HEK293 (cell line): Measurements from ENCODE around the gene COL9A3.
A peak's percentile ranks its signal among the peaks of the same experiment; 100 is the strongest.

Source experiments
- CTCF ChIA-PET: fragments of 350-600 bp; formaldehyde crosslinking; extraction: SDS; loops from one replicate; lab custom pipeline; 2021; ENCODE audit warnings: antibody characterized with exemption; lab: Yijun Ruan, JAX
- POLR2A ChIA-PET: fragments of 300-600 bp; formaldehyde crosslinking; extraction: SDS; loops from one replicate; lab custom pipeline; 2020; ENCODE audit warnings: antibody characterized with exemption, inconsistent platforms; lab: Yijun Ruan, JAX
- H3K27ac ChIP-seq: fragments of 200-500 bp; sonication (Bioruptor generic); 2 replicates; pipeline ENCODE4 v1.5.1; 2014; ENCODE audit warnings: low read depth, low read length, control low read depth, inconsistent platforms; ENCODE audit errors: extremely low read depth
- H3K36me3 ChIP-seq, 2 experiments: fragments of 200-500 bp in 1 of 2; sonication (Bioruptor generic) in 1 of 2; 1 replicate in 1 of 2; 2 replicates in 1 of 2; pipeline ENCODE4 v1.5.1; 2014 to 2017; ENCODE audit warnings: inconsistent platforms in 2 of 2, low read length in 2 of 2; ENCODE audit not compliant: control insufficient read depth in 2 of 2, insufficient read depth in 1 of 2
- H3K4me1 ChIP-seq: fragments of 200-500 bp; sonication (Bioruptor generic); 2 replicates; pipeline ENCODE4 v1.5.1; 2014; ENCODE audit warnings: mild to moderate bottlenecking, low read length, inconsistent platforms; ENCODE audit not compliant: control insufficient read depth, insufficient read depth
- H3K4me3 ChIP-seq: 2 replicates; pipeline ENCODE4 v1.5.1; 2011; ENCODE audit warnings: low read depth, mild to moderate bottlenecking, control low read depth, low read length, moderate library complexity
- H3K9me3 ChIP-seq: fragments of 200-500 bp; sonication (Bioruptor generic); 2 replicates; pipeline ENCODE4 v1.5.1; 2014; ENCODE audit warnings: low read depth, low read length, inconsistent platforms; ENCODE audit not compliant: control insufficient read depth, insufficient read depth
- EGR2 ChIP-seq: fragments of 450-650 bp; formaldehyde crosslinking; IDR thresholded peaks from 2 replicates; pipeline ENCODE4 v1.5.1; 2016; ENCODE audit warnings: low read depth, missing biosample characterization, missing genetic modification characterization
- KLF16 ChIP-seq: fragments of 450-650 bp; formaldehyde crosslinking; IDR thresholded peaks from 2 replicates; pipeline ENCODE4 v1.5.1; 2017; ENCODE audit warnings: missing biosample characterization, missing genetic modification characterization
- SP3 ChIP-seq: fragments of 450-650 bp; formaldehyde crosslinking; IDR thresholded peaks from 2 replicates; pipeline ENCODE4 v1.5.1; 2016; ENCODE audit warnings: missing biosample characterization, missing genetic modification characterization
- TCF7L2 ChIP-seq: IDR thresholded peaks from 2 replicates; pipeline ENCODE4 v1.6.1; 2011; ENCODE audit warnings: low read depth, mild to moderate bottlenecking, inconsistent platforms, low read length, moderate library complexity, borderline replicate concordance
- ZNF175 ChIP-seq: fragments of 450-650 bp; formaldehyde crosslinking; IDR thresholded peaks from 2 replicates; pipeline ENCODE4 v1.5.1; 2016; ENCODE audit warnings: missing biosample characterization, missing genetic modification characterization
- ZNF23 ChIP-seq: fragments of 450-650 bp; formaldehyde crosslinking; IDR thresholded peaks from 2 replicates; pipeline ENCODE4 v1.5.1; 2016; ENCODE audit warnings: missing biosample characterization, missing genetic modification characterization, borderline replicate concordance
- ZNF37A ChIP-seq: fragments of 450-650 bp; IDR thresholded peaks from 2 replicates; pipeline ENCODE4 v1.5.1; 2018; ENCODE audit warnings: missing biosample characterization, missing genetic modification characterization
- ZNF404 ChIP-seq: fragments of 450-650 bp; formaldehyde crosslinking; IDR thresholded peaks from 2 replicates; pipeline ENCODE4 v1.5.1; 2017; ENCODE audit warnings: missing biosample characterization, missing genetic modification characterization
- ZNF501 ChIP-seq: fragments of 450-650 bp; formaldehyde crosslinking; IDR thresholded peaks from 2 replicates; pipeline ENCODE4 v1.5.1; 2016; ENCODE audit warnings: missing biosample characterization, missing genetic modification characterization
- ZNF521 ChIP-seq: fragments of 450-650 bp; formaldehyde crosslinking; IDR thresholded peaks from 2 replicates; pipeline ENCODE4 v1.5.1; 2017; ENCODE audit warnings: missing biosample characterization, mild to moderate bottlenecking, missing genetic modification characterization
- ZNF558 ChIP-seq: fragments of 450-650 bp; formaldehyde crosslinking; IDR thresholded peaks from 2 replicates; pipeline ENCODE4 v1.5.1; 2016; ENCODE audit warnings: missing biosample characterization, missing genetic modification characterization
- TF ChIP-seq, protein P1 (sequence below): fragments of 450-650 bp; formaldehyde crosslinking; IDR thresholded peaks from 2 replicates; pipeline ENCODE4 v1.5.1; 2016; ENCODE audit warnings: missing biosample characterization, missing genetic modification characterization
- TF ChIP-seq, protein P2 (sequence below): fragments of 450-650 bp; formaldehyde crosslinking; conservative IDR thresholded peaks from 2 replicates; pipeline ENCODE4 v1.5.1; 2016; ENCODE audit warnings: low read depth, missing biosample characterization, missing genetic modification characterization
- TF ChIP-seq, protein P3 (sequence below): fragments of 450-650 bp; formaldehyde crosslinking; IDR thresholded peaks from 2 replicates; pipeline ENCODE4 v1.5.1; 2017; ENCODE audit warnings: missing biosample characterization, missing genetic modification characterization
- TF ChIP-seq, protein P4 (sequence below): fragments of 450-650 bp; formaldehyde crosslinking; IDR thresholded peaks from 2 replicates; pipeline ENCODE4 v1.5.1; 2016; ENCODE audit warnings: missing biosample characterization, missing genetic modification characterization, low read depth
- TF ChIP-seq, protein P5 (sequence below): fragments of 450-650 bp; formaldehyde crosslinking; IDR thresholded peaks from 2 replicates; pipeline ENCODE4 v1.5.1; 2016; ENCODE audit warnings: missing biosample characterization, missing genetic modification characterization
- TF ChIP-seq, protein P6 (sequence below): fragments of 450-650 bp; formaldehyde crosslinking; IDR thresholded peaks from 2 replicates; pipeline ENCODE4 v1.5.1; 2016; ENCODE audit warnings: missing biosample characterization, missing genetic modification characterization, low read depth

Gene COL9A3

DNA sequence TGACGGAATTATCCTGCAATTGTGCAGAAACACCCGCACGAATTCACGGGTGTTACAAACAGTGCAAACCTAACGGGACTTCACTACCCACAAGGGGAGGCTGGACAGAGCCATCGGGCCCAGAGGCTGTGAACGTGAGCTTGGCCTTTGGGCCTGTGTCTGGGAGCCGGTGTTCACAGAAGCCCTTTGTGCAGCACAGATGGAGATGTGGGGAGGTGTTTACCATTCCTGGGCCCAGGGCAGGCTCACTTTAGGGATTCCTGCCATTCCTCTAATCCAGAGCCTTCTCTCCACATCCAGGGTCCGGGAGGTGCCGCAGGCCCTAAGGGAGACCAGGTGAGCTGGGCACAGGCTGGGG, 15.0 kb downstream of the COL9A3 start:
- CTCF ChIA-PET = interaction anchor here (0.6 to 2.4 kb wide), 4 partner anchors 9 to 517 kb away, joined by 3 to 11 read pairs (median 4); no protein-coding TSS in a partner anchor
- POLR2A ChIA-PET = no interaction called here
- H3K27ac ChIP-seq = no peak overlapping the region
- TF ChIP-seq, protein P1, sequence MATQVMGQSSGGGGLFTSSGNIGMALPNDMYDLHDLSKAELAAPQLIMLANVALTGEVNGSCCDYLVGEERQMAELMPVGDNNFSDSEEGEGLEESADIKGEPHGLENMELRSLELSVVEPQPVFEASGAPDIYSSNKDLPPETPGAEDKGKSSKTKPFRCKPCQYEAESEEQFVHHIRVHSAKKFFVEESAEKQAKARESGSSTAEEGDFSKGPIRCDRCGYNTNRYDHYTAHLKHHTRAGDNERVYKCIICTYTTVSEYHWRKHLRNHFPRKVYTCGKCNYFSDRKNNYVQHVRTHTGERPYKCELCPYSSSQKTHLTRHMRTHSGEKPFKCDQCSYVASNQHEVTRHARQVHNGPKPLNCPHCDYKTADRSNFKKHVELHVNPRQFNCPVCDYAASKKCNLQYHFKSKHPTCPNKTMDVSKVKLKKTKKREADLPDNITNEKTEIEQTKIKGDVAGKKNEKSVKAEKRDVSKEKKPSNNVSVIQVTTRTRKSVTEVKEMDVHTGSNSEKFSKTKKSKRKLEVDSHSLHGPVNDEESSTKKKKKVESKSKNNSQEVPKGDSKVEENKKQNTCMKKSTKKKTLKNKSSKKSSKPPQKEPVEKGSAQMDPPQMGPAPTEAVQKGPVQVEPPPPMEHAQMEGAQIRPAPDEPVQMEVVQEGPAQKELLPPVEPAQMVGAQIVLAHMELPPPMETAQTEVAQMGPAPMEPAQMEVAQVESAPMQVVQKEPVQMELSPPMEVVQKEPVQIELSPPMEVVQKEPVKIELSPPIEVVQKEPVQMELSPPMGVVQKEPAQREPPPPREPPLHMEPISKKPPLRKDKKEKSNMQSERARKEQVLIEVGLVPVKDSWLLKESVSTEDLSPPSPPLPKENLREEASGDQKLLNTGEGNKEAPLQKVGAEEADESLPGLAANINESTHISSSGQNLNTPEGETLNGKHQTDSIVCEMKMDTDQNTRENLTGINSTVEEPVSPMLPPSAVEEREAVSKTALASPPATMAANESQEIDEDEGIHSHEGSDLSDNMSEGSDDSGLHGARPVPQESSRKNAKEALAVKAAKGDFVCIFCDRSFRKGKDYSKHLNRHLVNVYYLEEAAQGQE (tag by site-specific recombination) = peak; percentile 59; the same call in 1 of the 2 replicates
- TF ChIP-seq, protein P2, sequence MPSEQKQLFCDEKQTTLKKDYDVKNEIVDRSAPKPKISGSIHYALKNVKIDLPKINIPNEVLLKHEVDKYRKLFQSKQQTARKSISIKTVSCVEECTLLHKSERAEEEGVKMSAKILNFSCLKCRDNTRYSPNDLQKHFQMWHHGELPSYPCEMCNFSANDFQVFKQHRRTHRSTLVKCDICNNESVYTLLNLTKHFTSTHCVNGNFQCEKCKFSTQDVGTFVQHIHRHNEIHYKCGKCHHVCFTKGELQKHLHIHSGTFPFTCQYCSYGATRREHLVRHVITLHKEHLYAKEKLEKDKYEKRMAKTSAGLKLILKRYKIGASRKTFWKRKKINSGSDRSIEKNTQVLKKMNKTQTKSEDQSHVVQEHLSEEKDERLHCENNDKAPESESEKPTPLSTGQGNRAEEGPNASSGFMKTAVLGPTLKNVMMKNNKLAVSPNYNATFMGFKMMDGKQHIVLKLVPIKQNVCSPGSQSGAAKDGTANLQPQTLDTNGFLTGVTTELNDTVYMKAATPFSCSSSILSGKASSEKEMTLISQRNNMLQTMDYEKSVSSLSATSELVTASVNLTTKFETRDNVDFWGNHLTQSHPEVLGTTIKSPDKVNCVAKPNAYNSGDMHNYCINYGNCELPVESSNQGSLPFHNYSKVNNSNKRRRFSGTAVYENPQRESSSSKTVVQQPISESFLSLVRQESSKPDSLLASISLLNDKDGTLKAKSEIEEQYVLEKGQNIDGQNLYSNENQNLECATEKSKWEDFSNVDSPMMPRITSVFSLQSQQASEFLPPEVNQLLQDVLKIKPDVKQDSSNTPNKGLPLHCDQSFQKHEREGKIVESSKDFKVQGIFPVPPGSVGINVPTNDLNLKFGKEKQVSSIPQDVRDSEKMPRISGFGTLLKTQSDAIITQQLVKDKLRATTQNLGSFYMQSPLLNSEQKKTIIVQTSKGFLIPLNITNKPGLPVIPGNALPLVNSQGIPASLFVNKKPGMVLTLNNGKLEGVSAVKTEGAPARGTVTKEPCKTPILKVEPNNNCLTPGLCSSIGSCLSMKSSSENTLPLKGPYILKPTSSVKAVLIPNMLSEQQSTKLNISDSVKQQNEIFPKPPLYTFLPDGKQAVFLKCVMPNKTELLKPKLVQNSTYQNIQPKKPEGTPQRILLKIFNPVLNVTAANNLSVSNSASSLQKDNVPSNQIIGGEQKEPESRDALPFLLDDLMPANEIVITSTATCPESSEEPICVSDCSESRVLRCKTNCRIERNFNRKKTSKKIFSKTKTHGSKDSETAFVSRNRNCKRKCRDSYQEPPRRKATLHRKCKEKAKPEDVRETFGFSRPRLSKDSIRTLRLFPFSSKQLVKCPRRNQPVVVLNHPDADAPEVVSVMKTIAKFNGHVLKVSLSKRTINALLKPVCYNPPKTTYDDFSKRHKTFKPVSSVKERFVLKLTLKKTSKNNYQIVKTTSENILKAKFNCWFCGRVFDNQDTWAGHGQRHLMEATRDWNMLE = no peak
- TF ChIP-seq, protein P3, sequence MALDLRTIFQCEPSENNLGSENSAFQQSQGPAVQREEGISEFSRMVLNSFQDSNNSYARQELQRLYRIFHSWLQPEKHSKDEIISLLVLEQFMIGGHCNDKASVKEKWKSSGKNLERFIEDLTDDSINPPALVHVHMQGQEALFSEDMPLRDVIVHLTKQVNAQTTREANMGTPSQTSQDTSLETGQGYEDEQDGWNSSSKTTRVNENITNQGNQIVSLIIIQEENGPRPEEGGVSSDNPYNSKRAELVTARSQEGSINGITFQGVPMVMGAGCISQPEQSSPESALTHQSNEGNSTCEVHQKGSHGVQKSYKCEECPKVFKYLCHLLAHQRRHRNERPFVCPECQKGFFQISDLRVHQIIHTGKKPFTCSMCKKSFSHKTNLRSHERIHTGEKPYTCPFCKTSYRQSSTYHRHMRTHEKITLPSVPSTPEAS = no peak
- TF ChIP-seq ZNF558 = no peak
- peaks cover 0 to 12% of the 10 kb centered on the region in 2 experiments; a peak in 1 of 3 replicates for H3K36me3 ChIP-seq
- no peaks in the 10 kb centered on the region; the same call in 1 of the 2 replicates for H3K4me1 ChIP-seq
- no peaks in the 10 kb centered on the region for H3K9me3 ChIP-seq
- no peak overlapping the region for H3K4me3 ChIP-seq

DNA sequence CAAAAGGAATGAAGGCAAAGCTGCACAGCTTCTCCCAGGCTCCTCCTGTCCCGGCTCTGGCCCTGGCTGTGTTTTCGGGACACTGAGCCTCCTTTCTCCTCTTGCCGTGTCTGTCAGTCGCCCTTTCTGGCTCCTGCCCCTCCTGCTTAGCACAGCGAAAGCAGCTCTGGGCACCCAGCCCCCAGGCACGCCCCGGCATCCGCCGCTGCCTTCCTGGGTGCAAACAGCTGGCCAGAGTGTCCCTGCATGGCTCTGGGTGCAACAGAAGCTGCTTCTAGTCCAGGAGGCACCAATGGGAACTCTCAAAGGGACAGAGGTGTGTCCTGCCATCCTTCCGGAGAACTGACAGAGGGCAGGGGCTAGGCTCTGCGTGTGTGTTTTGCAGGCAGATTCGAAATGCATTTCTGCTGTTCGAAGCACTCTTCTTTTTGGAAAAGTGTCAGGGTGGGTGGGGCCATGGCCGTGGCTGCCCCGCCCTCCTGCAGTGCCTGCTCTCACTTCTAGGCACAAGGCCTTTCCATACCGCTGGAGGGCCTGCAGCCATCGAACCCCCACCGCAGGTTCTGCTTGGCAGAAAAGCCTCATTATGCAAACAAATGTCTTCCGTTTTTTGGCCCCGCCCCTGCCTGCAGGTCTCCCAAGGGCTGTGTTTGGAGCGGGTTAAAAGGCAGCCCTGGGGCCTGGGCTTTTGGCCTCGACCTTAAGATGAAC, 15.5 kb downstream of the COL9A3 start:
- Histone ChIP-seq H3K27ac (no peak overlapping the region), H3K4me1 (no peaks in the 10 kb centered on the region; the same call in 1 of the 2 replicates), H3K4me3 (no peak overlapping the region), H3K9me3 (no peaks in the 10 kb centered on the region), H3K36me3 (peaks cover 0 to 17% of the 10 kb centered on the region in 2 experiments; a peak in 1 of 3 replicates)
- POLR2A ChIA-PET = no interaction called here
- CTCF ChIA-PET = interaction anchor here (0.6 to 2.4 kb wide), 3 partner anchors 9 to 518 kb away, joined by 3 to 11 read pairs (median 4); no protein-coding TSS in a partner anchor
- peak; percentile 35; the same call in 1 of the 2 replicates for TF ChIP-seq SP3 (tag by site-specific recombination)
- no peak for TF ChIP-seq ZNF23 (tag by site-specific recombination)
- no peak for TF ChIP-seq ZNF37A (tag by site-specific recombination)
- TF ChIP-seq KLF16 (tag by site-specific recombination) = 0 out of 2 replicates have a peak, but pooled peaks have one; percentile 27
- TF ChIP-seq, protein P4, sequence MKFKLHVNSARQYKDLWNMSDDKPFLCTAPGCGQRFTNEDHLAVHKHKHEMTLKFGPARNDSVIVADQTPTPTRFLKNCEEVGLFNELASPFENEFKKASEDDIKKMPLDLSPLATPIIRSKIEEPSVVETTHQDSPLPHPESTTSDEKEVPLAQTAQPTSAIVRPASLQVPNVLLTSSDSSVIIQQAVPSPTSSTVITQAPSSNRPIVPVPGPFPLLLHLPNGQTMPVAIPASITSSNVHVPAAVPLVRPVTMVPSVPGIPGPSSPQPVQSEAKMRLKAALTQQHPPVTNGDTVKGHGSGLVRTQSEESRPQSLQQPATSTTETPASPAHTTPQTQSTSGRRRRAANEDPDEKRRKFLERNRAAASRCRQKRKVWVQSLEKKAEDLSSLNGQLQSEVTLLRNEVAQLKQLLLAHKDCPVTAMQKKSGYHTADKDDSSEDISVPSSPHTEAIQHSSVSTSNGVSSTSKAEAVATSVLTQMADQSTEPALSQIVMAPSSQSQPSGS = no peak
- no peak for TF ChIP-seq ZNF175 (tag by site-specific recombination)
- TF ChIP-seq ZNF404 (tag by site-specific recombination) = no peak
- TF ChIP-seq ZNF521 (tag by site-specific recombination) = no peak
- TF ChIP-seq, protein P5, sequence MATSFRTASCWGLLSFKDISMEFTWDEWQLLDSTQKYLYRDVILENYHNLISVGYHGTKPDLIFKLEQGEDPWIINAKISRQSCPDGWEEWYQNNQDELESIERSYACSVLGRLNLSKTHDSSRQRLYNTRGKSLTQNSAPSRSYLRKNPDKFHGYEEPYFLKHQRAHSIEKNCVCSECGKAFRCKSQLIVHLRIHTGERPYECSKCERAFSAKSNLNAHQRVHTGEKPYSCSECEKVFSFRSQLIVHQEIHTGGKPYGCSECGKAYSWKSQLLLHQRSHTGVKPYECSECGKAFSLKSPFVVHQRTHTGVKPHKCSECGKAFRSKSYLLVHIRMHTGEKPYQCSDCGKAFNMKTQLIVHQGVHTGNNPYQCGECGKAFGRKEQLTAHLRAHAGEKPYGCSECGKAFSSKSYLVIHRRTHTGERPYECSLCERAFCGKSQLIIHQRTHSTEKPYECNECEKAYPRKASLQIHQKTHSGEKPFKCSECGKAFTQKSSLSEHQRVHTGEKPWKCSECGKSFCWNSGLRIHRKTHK (tag by site-specific recombination) = no peak
- TF ChIP-seq TCF7L2 = no peak
- no peak for TF ChIP-seq EGR2 (tag by site-specific recombination)
- TF ChIP-seq ZNF501 (tag by site-specific recombination) = no peak
- TF ChIP-seq, protein P6, sequence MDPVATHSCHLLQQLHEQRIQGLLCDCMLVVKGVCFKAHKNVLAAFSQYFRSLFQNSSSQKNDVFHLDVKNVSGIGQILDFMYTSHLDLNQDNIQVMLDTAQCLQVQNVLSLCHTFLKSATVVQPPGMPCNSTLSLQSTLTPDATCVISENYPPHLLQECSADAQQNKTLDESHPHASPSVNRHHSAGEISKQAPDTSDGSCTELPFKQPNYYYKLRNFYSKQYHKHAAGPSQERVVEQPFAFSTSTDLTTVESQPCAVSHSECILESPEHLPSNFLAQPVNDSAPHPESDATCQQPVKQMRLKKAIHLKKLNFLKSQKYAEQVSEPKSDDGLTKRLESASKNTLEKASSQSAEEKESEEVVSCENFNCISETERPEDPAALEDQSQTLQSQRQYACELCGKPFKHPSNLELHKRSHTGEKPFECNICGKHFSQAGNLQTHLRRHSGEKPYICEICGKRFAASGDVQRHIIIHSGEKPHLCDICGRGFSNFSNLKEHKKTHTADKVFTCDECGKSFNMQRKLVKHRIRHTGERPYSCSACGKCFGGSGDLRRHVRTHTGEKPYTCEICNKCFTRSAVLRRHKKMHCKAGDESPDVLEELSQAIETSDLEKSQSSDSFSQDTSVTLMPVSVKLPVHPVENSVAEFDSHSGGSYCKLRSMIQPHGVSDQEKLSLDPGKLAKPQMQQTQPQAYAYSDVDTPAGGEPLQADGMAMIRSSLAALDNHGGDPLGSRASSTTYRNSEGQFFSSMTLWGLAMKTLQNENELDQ (tag by site-specific recombination) = no peak
